GM19397 (cell line): ENCODE data around the gene AGRN.
"Not testable (repeated sequence)": the region's sequence is repeated elsewhere in the genome, so short reads cannot be mapped to it uniquely, and the experiment has no call there.

ENCODE experiments used
- ATAC-seq: cut with Tn5 transposase; IDR thresholded peaks from one replicate; pipeline ENCODE4 v1.9.1; 2021; ENCODE audit warnings: mild to moderate bottlenecking, moderate library complexity; ENCODE audit not compliant: unreplicated experiment

The AGRN gene

DNA sequence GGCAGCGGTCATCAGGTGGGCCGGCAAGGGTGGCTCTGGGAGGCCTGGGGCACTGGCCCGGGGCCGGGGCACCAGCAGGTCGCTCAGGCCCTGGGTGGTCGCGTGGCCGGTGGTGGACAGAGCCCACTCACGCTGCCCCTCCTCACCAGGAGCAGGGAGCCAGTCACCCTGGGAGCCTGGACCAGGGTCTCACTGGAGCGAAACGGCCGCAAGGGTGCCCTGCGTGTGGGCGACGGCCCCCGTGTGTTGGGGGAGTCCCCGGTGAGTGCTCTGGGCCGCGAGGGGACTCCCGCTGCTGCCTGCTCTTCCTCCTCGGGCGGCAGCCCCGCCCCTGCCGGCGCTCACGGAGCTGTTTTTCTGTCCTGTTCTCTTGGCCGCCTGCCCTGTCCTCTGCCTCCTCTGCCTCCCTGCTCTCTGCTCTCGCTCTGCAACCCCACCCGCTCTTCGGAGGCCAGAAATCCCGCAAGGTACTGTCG, 30.7 kb downstream of the AGRN start:
- no peak for ATAC-seq

DNA sequence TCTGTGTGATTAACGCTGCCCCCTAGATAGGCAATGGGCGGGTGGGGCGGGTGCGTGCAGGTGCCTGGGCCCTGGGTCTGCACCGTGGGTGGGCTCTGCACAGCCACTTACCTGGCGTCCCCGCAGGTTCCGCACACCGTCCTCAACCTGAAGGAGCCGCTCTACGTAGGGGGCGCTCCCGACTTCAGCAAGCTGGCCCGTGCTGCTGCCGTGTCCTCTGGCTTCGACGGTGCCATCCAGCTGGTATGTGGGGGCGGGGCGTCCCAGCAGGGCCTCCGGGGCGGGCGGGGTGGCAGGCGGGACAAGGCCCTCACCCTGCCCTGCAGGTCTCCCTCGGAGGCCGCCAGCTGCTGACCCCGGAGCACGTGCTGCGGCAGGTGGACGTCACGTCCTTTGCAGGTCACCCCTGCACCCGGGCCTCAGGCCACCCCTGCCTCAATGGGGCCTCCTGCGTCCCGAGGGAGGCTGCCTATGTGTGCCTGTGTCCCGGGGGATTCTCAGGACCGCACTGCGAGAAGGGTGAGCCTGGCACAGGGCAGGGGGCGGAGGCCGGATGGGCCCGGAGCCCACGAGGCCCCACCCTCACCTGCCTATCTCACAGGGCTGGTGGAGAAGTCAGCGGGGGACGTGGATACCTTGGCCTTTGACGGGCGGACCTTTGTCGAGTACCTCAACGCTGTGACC, 31.3 kb downstream of the AGRN start:
- ATAC-seq: no peak

GRCh38 chr1:1052003-1052840, 32.3 kb downstream of the AGRN start:
- ATAC-seq: no peak

- ATAC-seq: no peak
Observed at GRCh38 chr1:1053022-1053421, 33.1 kb downstream of the AGRN start.

GRCh38 chr1:1053682-1054081, 33.8 kb downstream of the AGRN start:
- ATAC-seq: no peak

- no peak for ATAC-seq
Observed at GRCh38 chr1:1054099-1054700, 34.3 kb downstream of the AGRN start.

DNA sequence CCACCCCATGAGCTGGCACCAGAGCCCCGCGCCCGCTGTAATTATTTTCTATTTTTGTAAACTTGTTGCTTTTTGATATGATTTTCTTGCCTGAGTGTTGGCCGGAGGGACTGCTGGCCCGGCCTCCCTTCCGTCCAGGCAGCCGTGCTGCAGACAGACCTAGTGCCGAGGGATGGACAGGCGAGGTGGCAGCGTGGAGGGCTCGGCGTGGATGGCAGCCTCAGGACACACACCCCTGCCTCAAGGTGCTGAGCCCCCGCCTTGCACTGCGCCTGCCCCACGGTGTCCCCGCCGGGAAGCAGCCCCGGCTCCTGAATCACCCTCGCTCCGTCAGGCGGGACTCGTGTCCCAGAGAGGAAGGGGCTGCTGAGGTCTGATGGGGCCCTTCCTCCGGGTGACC, 35.1 kb downstream of the AGRN start:
- no peak for ATAC-seq

- no peak for ATAC-seq
Observed at GRCh38 chr1:1055841-1056736, 36.2 kb downstream of the AGRN start.

DNA sequence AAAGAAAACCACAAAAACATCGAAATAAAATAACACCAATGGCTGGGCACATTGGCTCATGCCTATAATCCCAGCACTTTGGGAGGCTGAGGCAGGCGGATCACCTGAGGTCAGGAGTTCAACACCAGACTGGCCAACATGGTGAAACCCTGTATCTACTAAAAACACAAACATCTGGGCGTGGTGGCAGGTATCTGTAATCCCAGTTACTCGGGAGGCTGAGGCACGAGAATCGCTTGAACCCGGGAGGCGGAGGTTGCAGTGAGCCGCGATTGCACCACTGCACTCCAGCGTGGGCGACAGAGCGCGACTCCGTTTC, 37.8 kb downstream of the AGRN start:
- not testable (repeated sequence) for ATAC-seq

- ATAC-seq: no peak
Observed at GRCh38 chr1:1058088-1058905, 38.4 kb downstream of the AGRN start.

- ATAC-seq: peak; percentile 32
Observed at GRCh38 chr1:1058921-1059493, 39.1 kb downstream of the AGRN start.

- peak; percentile 59 for ATAC-seq
Observed at GRCh38 chr1:1059494-1060280, 39.8 kb downstream of the AGRN start.

DNA sequence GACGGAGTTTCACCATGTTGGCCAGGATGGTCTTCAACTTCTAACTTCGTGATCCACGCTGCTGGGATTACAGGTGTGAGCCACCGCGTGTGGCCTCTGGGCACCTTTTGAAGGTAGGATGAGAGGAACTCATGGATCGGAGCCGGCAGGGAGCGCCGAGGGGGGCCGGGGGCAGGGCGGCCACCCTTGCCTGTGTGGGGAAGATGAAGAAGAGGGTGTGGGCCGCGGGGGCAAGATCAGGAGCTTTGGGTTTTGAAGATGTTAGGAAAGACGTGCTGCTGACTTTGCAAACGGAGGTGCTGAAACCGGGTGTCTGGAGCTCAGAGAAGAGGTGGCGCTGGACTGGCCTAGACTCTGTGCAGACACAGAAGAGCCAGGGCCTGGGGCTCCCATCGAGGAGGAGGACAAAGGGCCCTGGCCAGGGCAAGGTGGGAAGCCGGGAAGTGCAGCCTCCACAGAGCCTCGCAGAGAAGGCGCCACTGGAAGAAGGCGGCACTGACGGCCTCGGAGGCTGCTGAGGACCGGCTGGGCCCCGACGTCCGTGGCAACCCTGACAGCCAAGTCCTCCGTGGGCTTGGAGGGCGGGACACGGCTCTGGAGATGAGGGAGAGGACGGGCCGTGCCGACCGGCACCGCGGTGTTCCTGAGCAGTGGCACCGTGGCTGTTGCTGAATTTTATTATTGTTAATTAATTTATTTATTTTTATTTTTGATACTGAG, 40.5 kb downstream of the AGRN start:
- no peak for ATAC-seq

DNA sequence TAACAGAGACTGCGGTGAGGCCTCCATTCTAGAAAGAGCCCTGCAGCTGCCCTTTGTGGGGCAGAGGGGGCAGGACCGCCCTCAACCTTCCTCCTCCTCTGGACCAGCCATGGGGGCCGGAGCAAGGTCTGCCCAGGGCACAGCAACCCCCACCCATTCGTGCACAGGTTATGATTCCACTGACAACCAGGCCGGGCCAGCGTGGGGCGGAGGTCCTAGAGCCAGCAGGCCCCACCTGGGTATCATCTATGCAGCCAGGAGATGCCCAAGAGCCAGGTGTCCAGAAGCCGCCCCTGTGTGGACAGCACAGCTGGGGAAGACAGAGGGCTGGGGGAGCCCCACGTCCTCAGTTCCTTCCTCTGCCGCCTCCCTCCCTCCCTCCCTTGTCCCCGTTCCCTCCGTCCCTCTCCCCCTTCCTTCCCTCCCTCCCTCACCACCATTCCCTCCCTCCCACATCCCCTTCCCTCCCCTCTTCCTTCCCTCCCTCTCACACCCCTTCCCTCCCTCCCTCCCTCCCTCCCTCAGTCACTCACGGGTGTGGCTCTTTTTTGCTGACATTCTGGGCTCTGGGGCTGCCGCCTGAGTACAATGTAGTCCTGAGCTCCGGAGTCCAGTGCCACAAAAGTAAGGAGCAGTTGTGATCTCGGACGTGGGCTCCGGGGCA, 41.9 kb downstream of the AGRN start:
- ATAC-seq: no peak

GRCh38 chr1:1062348-1063163, 42.6 kb downstream of the AGRN start:
- no peak for ATAC-seq

DNA sequence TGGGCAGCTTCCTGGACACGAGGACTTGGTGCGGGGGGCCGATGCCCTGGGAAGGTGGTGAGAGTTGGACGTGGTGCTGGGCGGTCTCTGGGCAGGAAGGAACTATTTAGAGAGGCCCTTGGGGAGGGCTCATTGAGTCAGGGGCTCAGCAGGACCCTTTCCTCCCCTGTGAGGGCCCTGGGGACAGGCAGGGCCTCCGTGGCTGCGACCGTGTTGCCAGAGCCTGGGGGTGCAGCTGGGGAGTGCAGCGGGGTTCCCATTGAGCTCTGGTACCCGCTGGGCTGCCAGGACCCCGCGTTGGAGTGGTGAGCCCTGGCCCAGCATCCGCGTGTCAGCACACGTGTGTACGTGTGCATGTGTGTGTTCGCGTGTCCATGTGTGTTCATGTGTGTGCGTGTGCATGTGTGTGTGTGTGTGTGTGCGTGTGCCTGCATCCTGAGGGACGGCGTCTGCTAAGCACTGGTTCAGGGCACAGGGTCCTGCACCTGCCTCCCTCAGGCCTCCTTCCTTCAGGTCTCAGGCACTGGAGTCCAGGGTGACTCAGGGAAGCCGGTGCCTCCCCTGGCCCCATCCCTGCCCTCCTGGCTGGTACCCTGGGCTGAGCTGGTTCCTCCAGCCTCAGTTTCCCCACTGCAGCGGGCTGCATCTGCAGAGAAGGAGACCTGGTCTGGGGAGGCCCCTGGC, 43.5 kb downstream of the AGRN start:
- no peak for ATAC-seq
